HG03060 (cell line): ENCODE data around the gene ACVR1.

ENCODE experiments used
- ATAC-seq: cut with Tn5 transposase; IDR thresholded peaks from one replicate; pipeline ENCODE4 v1.9.1; 2021; ENCODE audit warnings: low read depth, moderate number of reproducible peaks; ENCODE audit not compliant: unreplicated experiment

ACVR1 gene

DNA sequence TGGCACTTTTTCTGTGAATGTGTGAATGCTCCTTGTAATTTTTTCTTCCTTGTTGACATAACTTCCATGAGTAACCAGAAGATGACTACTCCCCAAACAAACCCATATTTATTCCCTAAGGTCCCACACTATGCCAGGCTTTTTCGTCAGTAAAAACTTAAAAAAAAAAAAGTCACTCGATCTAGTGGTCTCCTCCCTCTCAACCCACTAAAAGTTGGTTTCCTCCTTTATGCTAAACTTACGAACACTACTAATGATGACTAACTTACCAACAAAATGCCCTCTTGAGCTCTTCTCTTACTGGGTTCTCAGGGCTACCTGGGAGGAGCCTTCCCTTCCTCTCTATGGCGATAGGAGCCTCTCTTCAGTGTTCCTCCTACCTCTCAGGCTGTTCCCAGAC lies 18.2 kb downstream of the ACVR1 start:
- no peak for ATAC-seq

DNA sequence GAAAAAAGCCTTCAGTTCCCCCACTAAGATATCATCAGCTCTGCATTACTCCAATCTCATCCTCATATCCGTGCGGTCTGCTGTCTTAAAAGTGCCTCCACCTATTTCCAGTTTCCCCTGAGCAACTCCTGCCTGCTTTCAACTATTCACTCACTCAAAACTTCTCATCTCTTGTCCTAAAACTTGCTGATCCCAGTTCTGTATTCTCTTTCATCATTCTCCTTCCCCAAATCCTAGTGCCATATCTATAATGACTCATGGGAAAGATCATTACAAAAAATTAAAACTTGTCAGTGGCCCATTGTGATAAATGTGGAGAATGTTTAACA lies 20.0 kb downstream of the ACVR1 start:
- no peak for ATAC-seq

DNA sequence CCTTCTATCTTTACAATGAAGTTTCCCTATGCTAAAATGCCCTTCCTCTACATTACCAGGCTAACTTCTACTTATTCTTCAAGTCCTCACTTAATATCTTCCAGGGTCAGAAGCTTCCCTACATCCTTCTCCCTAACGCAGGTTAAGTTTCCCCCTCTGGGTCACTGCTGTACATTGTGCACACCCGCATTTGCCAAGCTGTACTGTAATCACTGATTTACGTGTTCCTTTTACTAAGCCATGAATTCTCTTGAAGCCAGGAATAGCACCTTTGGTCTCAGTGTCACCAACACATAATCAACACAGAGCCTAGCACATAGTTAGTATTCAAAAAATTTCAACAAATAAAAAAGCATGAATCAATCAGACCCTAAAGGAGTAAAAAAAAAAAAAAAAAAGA lies 22.3 kb downstream of the ACVR1 start:
- ATAC-seq: no peak

DNA sequence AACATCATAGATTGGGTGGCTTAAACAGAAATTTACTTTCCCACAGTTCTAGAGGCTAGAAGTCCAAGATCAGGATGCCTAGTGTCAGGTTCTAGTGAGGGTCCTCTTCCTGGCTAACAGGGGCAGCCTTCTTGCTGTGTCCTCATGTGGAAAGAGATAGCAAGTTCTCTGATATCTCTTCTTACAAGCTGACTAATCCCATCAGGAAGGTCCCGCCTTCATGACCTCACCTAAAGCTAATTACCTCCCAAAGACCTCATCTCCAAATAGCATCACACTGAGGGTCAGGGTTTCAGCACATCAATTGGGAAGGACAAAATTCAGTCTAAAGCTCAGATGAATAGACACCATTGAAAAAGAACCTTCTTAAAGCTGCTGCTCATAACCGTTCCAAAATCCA lies 22.9 kb downstream of the ACVR1 start:
- no peak for ATAC-seq

DNA sequence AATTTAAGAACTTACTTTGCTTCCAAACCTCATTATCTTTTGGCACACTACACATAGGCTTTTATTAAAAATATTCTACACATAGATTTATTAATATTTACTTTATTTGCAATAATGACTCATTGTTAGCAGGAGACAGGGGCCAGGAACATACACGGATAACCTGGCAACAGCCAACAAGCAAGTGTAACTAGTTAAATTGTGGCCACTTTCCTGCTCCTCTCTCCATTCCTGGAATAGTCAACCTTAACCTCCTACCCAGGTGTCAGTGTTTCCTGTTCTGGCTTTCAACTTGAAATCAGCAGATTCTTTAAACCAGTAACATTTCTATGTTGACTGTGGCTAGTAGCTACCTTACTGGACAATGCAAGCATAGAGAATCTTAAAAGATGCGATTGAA lies 26.5 kb downstream of the ACVR1 start:
- no peak for ATAC-seq

DNA sequence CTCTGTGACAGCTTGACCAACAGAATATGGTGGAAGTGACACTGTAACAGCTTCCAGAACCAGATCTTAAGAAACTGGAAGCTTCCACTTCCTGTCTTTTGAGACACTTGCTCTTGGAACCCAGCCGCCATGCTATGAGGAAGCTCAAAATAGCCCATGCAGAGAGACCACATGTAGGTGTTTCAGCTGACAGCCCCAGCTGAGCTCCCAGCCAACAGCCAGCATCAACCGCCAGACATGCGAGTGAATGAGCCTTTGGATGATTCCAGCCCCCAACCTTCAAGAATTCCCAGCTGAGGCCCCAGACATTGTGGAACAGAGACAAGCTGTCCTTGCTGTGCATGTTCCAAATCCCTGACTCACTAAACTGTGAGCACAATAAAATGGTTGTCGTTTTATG lies 27.9 kb downstream of the ACVR1 start:
- ATAC-seq: no peak

DNA sequence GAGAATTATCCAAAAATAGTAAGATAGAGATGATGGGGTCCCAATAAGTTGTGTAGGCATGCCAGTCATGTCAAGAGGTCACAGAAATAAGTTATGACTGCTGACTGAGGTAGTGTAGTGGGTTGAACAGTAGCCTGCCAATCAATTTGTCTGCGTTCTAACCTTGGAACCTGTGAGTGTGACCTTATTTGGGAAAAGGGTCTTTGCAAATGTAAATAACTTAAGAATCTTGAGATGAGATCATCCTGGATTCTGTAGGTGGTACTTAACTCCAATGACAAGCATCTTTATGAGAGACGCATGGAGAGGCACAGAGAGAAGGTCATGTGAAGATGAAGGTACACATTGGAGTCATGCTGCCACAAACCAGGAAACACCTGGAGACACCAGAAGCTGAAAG lies 31.0 kb downstream of the ACVR1 start:
- no peak for ATAC-seq

DNA sequence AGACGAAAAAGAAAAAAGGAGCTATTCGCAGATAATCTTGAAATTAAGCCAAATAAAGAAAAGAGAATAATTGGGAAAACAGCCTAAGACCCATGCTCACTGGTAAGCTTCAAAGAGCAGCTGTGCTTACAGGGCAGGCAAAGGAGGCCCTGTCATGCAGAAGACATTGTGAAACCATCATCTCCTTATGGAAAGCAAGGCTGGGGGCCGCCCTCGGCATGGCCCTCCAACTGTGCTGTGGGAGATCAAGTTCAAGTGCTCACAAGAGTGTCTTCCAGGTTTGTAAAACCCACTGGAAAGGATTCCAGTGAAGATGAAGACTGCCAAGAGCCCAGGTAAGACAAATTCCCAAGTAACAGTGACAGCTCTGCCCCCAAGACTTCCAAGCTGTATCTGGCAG lies 32.2 kb downstream of the ACVR1 start:
- ATAC-seq: no peak

DNA sequence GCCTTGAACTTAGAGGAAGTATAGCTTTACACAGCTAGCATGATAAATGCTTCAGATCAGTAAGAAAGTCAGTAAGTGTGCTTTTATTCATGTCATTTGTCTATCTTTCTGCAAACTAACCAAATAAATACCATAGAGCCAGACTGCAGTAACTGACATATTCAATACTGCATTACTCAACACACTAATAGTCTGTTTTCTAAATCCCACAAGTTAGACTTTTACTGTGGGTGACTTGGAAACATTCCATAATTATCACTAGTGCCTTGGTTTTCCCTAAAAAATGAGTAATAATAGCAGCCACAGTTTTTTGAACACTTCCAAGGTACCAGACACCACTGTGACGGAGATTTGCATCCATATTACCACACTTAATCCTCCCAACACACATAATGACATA lies 33.0 kb downstream of the ACVR1 start:
- no peak for ATAC-seq

DNA sequence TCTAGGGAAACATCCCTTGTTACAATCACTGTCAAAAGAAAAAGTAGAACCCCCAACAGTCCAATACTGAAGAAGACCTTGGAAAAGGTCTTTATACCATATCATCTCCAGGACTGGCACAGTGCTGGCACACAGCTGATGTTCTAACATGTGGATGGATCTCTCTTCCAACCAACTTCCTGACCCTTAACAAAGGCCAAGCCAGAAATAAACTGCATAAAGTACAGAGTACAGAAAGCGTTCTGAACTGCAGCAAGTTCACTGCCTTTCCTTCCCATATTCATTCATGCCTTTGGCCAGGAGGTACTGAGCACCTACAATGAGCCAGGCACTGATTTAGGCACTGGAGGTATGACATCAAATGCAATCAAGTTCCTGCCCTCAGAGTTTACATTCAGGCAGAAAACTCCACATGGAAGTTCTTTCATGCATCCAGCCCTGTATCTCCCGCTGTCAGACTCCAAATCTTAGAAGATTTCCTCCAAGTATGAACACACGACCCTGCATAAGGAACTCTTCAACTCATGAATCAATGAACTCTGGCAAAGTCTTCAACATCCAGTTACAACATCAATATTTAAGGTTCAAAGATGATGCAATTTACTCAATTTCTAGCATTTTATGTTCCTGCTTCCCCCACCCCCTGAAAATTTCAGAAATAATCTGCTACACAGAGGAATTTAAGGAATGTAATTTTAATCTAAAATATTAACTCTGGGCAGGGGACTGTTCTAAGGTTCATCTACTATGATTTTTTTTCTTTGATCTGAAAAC lies 33.8 kb downstream of the ACVR1 start:
- no peak for ATAC-seq

DNA sequence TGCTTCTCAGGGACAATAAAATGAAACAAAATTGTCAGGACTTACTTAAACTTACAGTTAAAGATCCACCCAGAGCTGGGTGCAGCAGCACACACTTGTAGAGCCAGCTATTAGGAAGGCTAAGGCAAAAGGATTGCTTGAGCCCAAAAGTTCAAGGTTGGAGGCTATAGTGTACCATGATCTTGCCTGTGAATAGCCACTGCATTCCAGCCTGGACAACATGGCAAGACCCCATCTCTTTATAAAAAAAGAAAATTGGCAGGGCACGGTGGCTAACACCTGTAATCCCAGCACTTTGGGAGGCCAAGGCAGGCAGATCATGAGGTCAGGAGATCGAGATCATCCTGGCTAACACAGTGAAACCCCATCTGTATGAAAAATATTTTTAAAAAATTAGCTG lies 34.6 kb downstream of the ACVR1 start:
- no peak for ATAC-seq

DNA sequence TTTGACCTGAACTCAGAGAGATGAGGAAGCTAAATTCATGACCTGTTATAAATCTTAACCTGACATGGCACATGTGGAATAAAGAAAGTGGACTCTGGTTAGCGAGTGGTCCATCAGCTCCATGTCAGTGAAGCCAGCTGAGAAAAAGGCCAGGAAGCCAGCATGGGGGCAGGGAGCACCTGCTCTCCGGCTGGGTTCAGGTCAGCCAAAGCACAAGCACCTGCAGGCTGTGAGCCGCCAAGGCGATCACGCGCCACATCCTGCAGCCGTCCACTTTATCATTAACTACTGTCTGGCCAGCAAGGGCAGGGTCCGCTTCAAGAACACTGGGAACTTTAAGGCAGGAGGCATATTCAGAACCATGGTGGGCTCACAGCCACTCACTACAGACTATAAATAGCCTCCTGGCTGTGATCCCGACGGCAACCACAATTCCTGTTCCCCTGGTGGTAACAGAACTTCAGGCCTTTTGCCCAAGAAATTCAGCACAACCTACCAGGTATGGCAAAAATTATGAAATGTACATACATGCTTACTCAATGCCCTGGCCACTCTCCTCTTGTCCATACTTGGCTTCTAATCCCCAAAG lies 35.5 kb downstream of the ACVR1 start:
- no peak for ATAC-seq

DNA sequence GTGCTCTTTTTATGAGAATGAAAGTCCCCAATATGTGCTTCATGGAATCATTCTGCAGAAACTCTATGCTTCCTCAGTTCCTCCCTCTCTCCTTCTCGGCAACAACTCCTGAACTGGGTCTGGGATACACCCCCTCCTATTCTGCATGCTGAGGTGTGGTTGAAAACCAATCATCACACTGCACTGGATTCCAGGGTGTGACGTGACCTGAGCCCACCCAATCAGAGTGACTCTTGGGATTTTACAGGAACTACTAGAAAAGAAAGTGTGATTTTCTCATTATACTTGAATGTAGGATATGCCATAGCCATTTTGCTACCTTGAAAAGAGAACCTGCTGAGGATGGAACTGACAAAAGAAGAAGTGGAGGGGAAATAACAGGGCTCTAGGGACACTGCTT lies 36.3 kb downstream of the ACVR1 start:
- no peak for ATAC-seq

DNA sequence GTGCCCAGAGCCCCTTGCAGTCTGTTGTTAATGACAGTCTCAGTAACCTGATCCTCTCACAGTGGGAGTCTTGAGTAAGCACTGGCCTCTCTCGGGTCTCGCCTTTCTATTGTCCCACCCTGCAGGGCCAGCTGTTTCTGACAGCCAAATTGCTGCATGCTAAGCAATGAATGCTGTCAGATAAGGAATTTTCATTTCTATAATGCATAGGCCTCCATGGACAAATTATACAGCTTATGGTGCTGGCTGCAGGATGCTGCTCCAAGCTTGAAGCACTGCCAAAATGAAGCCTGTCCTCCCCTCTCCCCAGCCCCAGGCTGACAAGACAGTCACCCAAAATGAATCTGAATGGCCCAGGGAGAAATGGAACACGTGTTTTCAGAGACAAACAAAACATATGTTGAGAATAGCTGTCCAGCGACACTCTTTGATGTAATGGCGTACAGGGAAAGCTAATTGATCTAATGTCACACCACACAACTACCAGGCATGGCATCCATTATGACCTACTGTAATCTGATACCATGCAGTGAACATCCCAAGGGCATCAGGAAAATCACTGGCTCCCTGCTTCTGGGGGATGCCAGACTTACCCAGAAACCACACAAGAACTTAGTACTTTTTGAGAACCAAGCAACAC lies 36.8 kb downstream of the ACVR1 start:
- no peak for ATAC-seq

DNA sequence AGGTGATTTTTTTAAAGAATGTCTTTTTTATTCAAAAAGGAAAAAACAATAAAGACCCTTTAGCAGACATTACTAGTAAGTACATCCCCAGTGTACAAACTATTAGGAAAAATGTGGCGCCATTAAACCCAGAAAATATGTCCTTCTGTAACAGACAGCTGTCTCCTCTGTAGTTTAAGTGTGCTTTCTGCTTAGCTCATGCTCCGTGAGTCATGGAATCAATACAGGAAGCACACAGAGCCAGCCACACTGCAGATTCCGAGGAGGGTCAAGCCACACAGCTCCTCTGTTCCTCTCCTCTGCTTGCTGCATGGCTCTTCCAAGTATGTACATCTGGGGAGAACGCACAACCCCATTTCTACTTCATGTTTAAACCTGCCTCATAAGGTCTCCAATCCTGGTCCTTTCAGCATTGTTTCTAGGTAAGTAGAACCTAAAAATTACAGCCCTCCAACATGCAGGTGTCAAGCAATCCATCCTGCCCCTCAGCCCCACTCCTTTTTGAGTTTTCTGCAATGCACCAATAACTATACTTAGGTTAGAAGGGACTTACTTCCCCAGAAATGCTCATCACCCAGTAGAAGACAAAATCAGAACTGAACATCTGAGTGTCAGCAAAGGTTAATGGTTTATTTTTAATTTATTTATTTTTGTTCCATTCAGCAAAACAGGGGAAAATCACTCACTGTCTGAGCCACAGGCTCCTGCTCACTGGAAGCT lies 37.5 kb downstream of the ACVR1 start:
- no peak for ATAC-seq

DNA sequence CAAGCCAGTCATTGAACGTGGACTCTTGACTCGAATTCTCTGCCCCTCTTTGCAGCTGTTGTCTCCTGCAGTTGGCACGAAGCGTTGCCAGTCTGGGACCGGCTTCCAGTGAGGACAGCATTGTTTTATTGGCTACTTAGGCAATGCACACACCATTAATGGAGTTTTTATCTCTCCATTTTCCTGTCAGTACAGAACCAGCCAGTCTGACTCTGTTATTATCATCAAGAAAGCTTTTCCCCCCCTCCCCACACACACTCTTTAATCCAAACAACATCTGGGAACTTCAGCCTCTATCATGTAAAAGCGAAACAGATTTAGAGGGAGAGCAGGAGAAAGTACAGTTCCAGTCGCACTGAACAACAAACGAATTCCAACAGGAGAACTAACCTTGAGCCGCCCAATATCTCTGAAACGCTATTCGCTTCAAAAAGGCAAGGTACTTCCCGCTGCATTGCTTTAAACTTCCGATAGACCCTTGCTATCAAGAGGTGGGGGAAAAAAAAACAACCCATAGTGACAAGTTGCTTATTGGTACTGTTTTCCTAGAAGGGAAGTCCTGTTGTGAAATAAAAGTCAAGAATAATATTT lies 38.2 kb downstream of the ACVR1 start:
- no peak for ATAC-seq

DNA sequence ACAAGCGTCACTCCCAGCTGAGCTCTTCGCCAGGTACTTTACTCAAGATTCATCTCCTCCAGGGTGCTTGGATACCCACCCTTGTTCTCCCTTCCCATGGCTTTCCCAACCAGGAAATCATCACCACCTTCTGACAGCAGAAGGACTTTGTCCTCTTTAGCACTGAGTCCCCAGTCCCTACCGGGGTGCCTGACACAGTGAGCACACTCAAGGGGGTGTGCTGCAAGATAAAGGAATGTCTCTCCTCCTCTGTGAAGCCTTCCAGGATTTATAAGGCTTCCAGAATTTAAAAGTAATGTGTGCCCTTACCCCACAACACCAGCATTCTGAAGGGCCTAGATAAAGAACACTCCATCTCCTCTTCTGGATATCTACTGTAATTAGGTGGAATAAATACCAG lies 39.6 kb downstream of the ACVR1 start:
- ATAC-seq: no peak

DNA sequence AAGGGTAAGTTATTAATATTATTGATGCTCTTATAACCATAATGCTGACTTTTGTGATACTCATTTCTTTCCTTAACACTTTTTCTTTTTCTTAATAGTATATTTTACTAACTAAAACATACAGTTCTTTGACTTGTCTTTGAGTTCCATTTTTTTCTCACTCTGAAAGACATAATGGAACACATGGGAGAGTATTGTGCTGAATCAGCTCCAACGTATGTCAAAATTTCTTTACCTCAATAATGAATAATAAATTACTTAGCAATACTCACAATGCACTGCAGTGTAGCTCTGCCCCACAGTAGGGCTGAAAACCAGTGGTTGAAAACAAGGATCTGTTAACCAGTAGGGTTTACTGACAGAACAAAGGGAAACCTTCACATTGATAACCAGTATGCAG lies 40.7 kb downstream of the ACVR1 start:
- ATAC-seq: no peak

DNA sequence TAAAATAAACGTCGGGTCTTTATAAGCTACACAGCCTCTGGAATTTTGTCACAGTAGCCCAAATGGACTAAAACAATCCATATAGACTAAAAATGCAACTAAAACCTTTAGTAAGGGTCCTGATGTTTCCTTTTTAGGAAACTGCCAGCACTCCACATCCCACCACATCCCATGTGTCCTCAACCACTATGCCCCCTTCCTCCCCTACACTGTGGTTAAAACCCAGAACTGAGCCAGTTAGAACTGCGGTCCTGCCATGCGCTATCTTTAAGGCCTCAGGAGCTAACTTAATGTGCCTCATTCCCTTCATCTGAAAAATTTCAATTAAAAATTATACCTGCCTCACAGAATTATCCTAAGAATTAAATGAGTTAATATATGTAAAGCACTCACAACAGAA lies 41.1 kb downstream of the ACVR1 start:
- ATAC-seq: no peak

DNA sequence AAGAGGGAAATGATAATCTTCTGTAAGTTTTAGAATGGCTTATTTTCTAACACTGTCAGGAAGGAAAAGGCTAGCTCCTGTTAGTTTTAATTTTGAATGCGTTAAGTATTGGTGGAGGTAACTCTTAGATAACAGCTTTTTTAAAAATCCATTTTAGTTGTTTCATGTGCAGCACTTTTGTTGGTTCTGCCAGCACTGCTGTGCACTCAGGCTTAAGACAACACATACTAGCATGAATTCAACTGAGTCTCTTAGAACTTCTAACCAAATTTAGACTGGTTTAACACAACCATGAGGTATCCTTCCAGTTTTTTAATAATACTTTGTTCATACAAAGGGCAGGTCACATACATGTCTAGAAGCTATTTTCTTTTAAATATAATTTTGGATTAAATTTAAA lies 42.4 kb downstream of the ACVR1 start:
- ATAC-seq: no peak

DNA sequence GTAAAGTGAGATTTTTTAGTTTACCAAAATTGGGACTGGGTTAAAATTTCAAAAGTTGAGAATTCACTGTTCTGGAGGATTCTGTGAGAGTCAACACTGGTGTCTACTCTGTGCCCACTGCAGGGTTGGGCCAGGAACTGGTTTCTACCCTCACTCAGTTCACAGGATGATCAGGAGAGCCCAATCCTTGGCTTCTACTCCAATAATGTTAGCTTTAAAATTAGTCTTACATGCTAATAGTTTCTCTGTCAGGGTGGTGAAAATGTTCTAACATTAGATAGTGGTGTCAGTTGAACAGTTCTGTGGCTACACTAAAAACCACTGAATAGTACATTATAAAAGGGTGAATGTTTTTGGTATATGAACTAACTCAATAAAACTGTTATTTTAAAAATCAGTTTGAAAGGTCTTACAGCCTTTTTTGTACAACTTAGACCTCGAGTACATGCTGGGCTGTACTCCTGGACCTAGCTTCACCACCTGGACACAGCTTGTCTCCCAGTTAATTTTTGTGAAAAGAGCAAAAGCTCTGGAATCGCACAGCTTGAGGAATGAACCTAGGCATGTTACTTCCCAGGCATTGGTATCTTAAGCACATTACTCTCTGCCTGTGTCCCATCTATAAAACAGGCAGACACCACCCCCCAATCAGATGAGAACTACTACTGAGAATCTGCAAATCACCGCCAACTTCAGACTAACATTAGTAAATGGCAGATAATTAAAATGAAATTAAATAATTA lies 44.4 kb downstream of the ACVR1 start:
- ATAC-seq: no peak
